GM19372 (cell line): ENCODE measurements around the gene CRY1.
A peak's percentile ranks its signal among the peaks of the same experiment; 100 is the strongest.
"Not testable (repeated sequence)": the region's sequence is repeated elsewhere in the genome, so short reads cannot be mapped to it uniquely, and the experiment has no call there.

Experiments used
- ATAC-seq: cut with Tn5 transposase; IDR thresholded peaks from one replicate; pipeline ENCODE4 v1.9.1; 2021; ENCODE audit warnings: mild to moderate bottlenecking, low read depth, moderate library complexity; ENCODE audit not compliant: unreplicated experiment

The CRY1 gene

GRCh38 chr12:107019546-107019945 is 73.8 kb downstream of the CRY1 start:
- ATAC-seq, result no peak

- no peak for ATAC-seq
Observed at GRCh38 chr12:107017042-107017441, 76.3 kb downstream of the CRY1 start.

GRCh38 chr12:107014055-107014454 is 79.3 kb downstream of the CRY1 start:
- no peak for ATAC-seq

- ATAC-seq, result no peak
Observed at GRCh38 chr12:107012736-107013425, 80.5 kb downstream of the CRY1 start.

- ATAC-seq, result no peak
Observed at GRCh38 chr12:107011519-107011918, 81.8 kb downstream of the CRY1 start.

- no peak for ATAC-seq
Observed at GRCh38 chr12:107007411-107007810, 85.9 kb downstream of the CRY1 start.

GRCh38 chr12:107002665-107003064 is 90.7 kb downstream of the CRY1 start:
- ATAC-seq, result not testable (repeated sequence)

- no peak for ATAC-seq
Observed at GRCh38 chr12:106999446-106999845, 93.9 kb downstream of the CRY1 start.

GRCh38 chr12:106997916-106998315 is 95.4 kb downstream of the CRY1 start:
- ATAC-seq, result no peak

GRCh38 chr12:106996102-106996501 is 97.2 kb downstream of the CRY1 start:
- ATAC-seq, result not testable (repeated sequence)

- no peak for ATAC-seq
Observed at GRCh38 chr12:106994579-106995220, 98.6 kb downstream of the CRY1 start.

GRCh38 chr12:106987846-106988245 is 105.5 kb downstream of the CRY1 start:
- no peak for ATAC-seq

GRCh38 chr12:106986625-106987389 is 106.5 kb downstream of the CRY1 start, which contains the start of gene MTERF2:
MTERF2 (minus strand) TSS chr12:106987146; CDS start chr12:106978714, 8,432 bp downstream.
- peak; percentile 94 for ATAC-seq

GRCh38 chr12:106986135-106986534 is 107.2 kb downstream of the CRY1 start:
- no peak for ATAC-seq

- ATAC-seq, result no peak
Observed at GRCh38 chr12:106985479-106985878, 107.9 kb downstream of the CRY1 start.

GRCh38 chr12:106984588-106985137 is 108.7 kb downstream of the CRY1 start:
- ATAC-seq, result no peak

GRCh38 chr12:106982229-106982628 is 111.1 kb downstream of the CRY1 start:
- ATAC-seq, result no peak

- ATAC-seq, result no peak
Observed at GRCh38 chr12:106981788-106982187, 111.6 kb downstream of the CRY1 start.

- ATAC-seq, result no peak
Observed at GRCh38 chr12:106980944-106981343, 112.4 kb downstream of the CRY1 start.

- no peak for ATAC-seq
Observed at GRCh38 chr12:106978035-106978800, 115.1 kb downstream of the CRY1 start.
